Thymus (tissue), 11 donors: Measurements from ENCODE around the gene TLN1. TPM values are rescaled to one million over a fixed set of nuclear protein-coding genes. Genes with fewer than 3 reads are reported as not detected.
A peak's percentile ranks its signal among the peaks of the same experiment; 100 is the strongest.

ENCODE experiments used
- DNase-seq, 9 donors: peaks; one replicate each; pipeline ENCODE4 v3.0.0-alpha.2; 2013; ENCODE audit warnings: low spot score in 9 of 9, low read depth in 6 of 9, missing footprints in 1 of 9
- H3K27ac ChIP-seq, 2 donors: one replicate each; pipeline ENCODE4 v1.5.1; 2013; ENCODE audit warnings: control low read depth in 1 of 2, low read depth in 1 of 2, low read length in 1 of 2, mild to moderate bottlenecking in 1 of 2, moderate library complexity in 1 of 2
- H3K27me3 ChIP-seq, 2 donors: one replicate each; pipeline ENCODE4 v1.5.1; 2013; ENCODE audit warnings: low read length in 1 of 2; ENCODE audit not compliant: control insufficient read depth in 2 of 2, insufficient read depth in 1 of 2
- H3K36me3 ChIP-seq, 2 donors: one replicate each; pipeline ENCODE4 v1.5.1; 2013; ENCODE audit warnings: low read length in 1 of 2, mild to moderate bottlenecking in 1 of 2, moderate library complexity in 1 of 2; ENCODE audit not compliant: control insufficient read depth in 2 of 2, insufficient read depth in 2 of 2
- H3K4me1 ChIP-seq, 2 donors: one replicate each; pipeline ENCODE4 v1.5.1; 2013; ENCODE audit warnings: low read length in 2 of 2; ENCODE audit not compliant: control insufficient read depth in 2 of 2, insufficient read depth in 2 of 2
- H3K4me3 ChIP-seq, 2 donors: one replicate each; pipeline ENCODE4 v1.5.1; 2013; ENCODE audit warnings: low read length in 2 of 2, control low read depth in 1 of 2, mild to moderate bottlenecking in 1 of 2
- H3K9me3 ChIP-seq, 2 donors: one replicate each; pipeline ENCODE4 v1.5.1; 2013; ENCODE audit warnings: low read length in 1 of 2, mild to moderate bottlenecking in 1 of 2; ENCODE audit not compliant: control insufficient read depth in 2 of 2, insufficient read depth in 1 of 2
- WGBS: extraction: QIAGEN DNeasy Blood & Tissue Kit; methylation state at CpG from one replicate; pipeline ENCODE4 v1.1.7; 2013; 5-methylcytosine and 5-hydroxymethylcytosine counted together
- polyA plus RNA-seq: library from polyadenylated mRNA; stranded (reverse); fragments of 200-250 nt; gene quantifications from one replicate; pipeline ENCODE4 v1.2.3, GENCODE V29; 2013
- total RNA-seq: library from RNA; stranded (reverse); fragments of 120-200 nt; gene quantifications from one replicate; pipeline ENCODE4 v1.2.4, GENCODE V29; 2013
- donor health status: healthy.

TLN1 gene
- total and polyA plus RNA-seq, 2 donors: 74.5 to 83.0 TPM

- WGBS: 7% methylated on average over 20 of the region's 20 CpGs
- DNase-seq: peak in 4 of 9 donors; percentile 12 to 52 (median 20)
- Histone ChIP-seq H3K4me3 (peak overlapping the region; percentile 56 to 64), H3K36me3 (peaks cover 16 to 20% of the 10 kb centered on the region in 2 donors), H3K27ac (peak overlapping the region; percentile 55 to 56), H3K27me3 (no peaks in the 10 kb centered on the region), H3K4me1 (peaks cover 6 to 14% of the 10 kb centered on the region in 2 donors), H3K9me3 (no peaks in the 10 kb centered on the region)
Measured at GRCh38 chr9:35757226-35757891, 25.4 kb upstream of the TLN1 start.

- H3K9me3 ChIP-seq: no peaks in the 10 kb centered on the region
- DNase-seq: peak in 7 of 9 donors; percentile 54 to 86 (median 66)
- H3K27ac ChIP-seq: peak overlapping the region; percentile 32 to 55
- H3K4me1 ChIP-seq: peaks cover 6 to 14% of the 10 kb centered on the region in 2 donors
- H3K27me3 ChIP-seq: no peaks in the 10 kb centered on the region
- peak overlapping the region; percentile 56 to 64 for H3K4me3 ChIP-seq
- H3K36me3 ChIP-seq: peaks cover 24 to 28% of the 10 kb centered on the region in 2 donors
- 6% methylated on average over 48 of the region's 48 CpGs for WGBS
Measured at GRCh38 chr9:35756275-35757225, 24.6 kb upstream of the TLN1 start.

GRCh38 chr9:35755071-35755470, 23.1 kb upstream of the TLN1 start:
- DNase-seq: no peak
- 98% methylated on average over 4 of the region's 4 CpGs for WGBS
- Histone ChIP-seq H3K9me3 (no peaks in the 10 kb centered on the region), H3K27ac (no peak overlapping the region), H3K27me3 (no peaks in the 10 kb centered on the region), H3K4me3 (no peak overlapping the region), H3K36me3 (peaks cover 31 to 34% of the 10 kb centered on the region in 2 donors), H3K4me1 (peaks cover 6 to 16% of the 10 kb centered on the region in 2 donors)

GRCh38 chr9:35754264-35754663, 22.3 kb upstream of the TLN1 start, which contains the start of gene MSMP:
MSMP (minus strand) TSS chr9:35754276; CDS start chr9:35754129, 147 bp downstream.
- Histone ChIP-seq H3K4me3 (no peak within 1 kb of the TSS), H3K27ac (no peak within 1 kb of the TSS), H3K9me3 (no peaks in the 10 kb centered on the region), H3K4me1 (peaks cover 10 to 23% of the 10 kb centered on the region in 2 donors), H3K27me3 (no peaks in the 10 kb centered on the region), H3K36me3 (peaks cover 31 to 34% of the 10 kb centered on the region in 2 donors)
- 66% methylated on average over 3 of the region's 3 CpGs for WGBS
- no peak for DNase-seq

- DNase-seq: no peak
- WGBS: 97% methylated on average over 5 of the region's 5 CpGs
- Histone ChIP-seq H3K27ac (no peak overlapping the region), H3K36me3 (peaks cover 31 to 34% of the 10 kb centered on the region in 2 donors), H3K4me1 (peaks cover 10 to 25% of the 10 kb centered on the region in 2 donors), H3K4me3 (no peak overlapping the region), H3K9me3 (no peaks in the 10 kb centered on the region), H3K27me3 (no peaks in the 10 kb centered on the region)
Measured at GRCh38 chr9:35753466-35753865, 21.5 kb upstream of the TLN1 start.

- Histone ChIP-seq H3K36me3 (peaks cover 31 to 37% of the 10 kb centered on the region in 2 donors), H3K4me1 (peaks cover 25 to 32% of the 10 kb centered on the region in 2 donors), H3K27ac (peak overlapping the region in 1 of 2 donors; percentile 62), H3K27me3 (no peaks in the 10 kb centered on the region), H3K4me3 (peak overlapping the region in 1 of 2 donors; percentile 81), H3K9me3 (no peaks in the 10 kb centered on the region)
- WGBS: 79% methylated on average over 4 of the region's 4 CpGs
- DNase-seq: no peak
Measured at GRCh38 chr9:35750256-35750531, 18.2 kb upstream of the TLN1 start.

GRCh38 chr9:35749515-35750255, 17.7 kb upstream of the TLN1 start:
- peak overlapping the region; percentile 81 to 88 for H3K4me3 ChIP-seq
- 9% methylated on average over 19 of the region's 19 CpGs for WGBS
- H3K9me3 ChIP-seq: no peaks in the 10 kb centered on the region
- H3K4me1 ChIP-seq: peaks cover 25 to 33% of the 10 kb centered on the region in 2 donors
- no peaks in the 10 kb centered on the region for H3K27me3 ChIP-seq
- peaks cover 32 to 38% of the 10 kb centered on the region in 2 donors for H3K36me3 ChIP-seq
- H3K27ac ChIP-seq: peak overlapping the region; percentile 62 to 89
- DNase-seq: peak in 2 of 9 donors; percentile 47 to 66

- Histone ChIP-seq H3K27ac (peak within 1 kb of the TSS; percentile 62 to 89), H3K36me3 (peaks cover 37 to 42% of the 10 kb centered on the region in 2 donors), H3K27me3 (no peaks in the 10 kb centered on the region), H3K9me3 (no peaks in the 10 kb centered on the region), H3K4me1 (peaks cover 25 to 34% of the 10 kb centered on the region in 2 donors), H3K4me3 (peak within 1 kb of the TSS; percentile 81 to 88)
- peak in 5 of 9 donors; percentile 42 to 76 (median 56) for DNase-seq
- under 1% methylated on average over 69 of the region's 69 CpGs for WGBS
Measured at GRCh38 chr9:35748858-35749514, 17.0 kb upstream of the TLN1 start, which contains the start of the genes GBA2 and RGP1. GBA2 (minus strand) TSS chr9:35749228; CDS start chr9:35748704, 524 bp downstream. RGP1 (plus strand) TSS chr9:35749287; CDS start chr9:35749756, 469 bp downstream.
